Brain microvascular endothelial cell (primary cell): ENCODE results near the gene KNSTRN.

Source experiments
- DNase-seq: peaks from one replicate; pipeline ENCODE4 v3.0.0-alpha.2; 2020
- H3K27ac ChIP-seq: fragments of 250-450 bp; sonication (Bioruptor Pico); 2 replicates; pipeline ENCODE4 v1.5.1; 2020; ENCODE audit warnings: mild to moderate bottlenecking, moderate library complexity
- H3K27me3 ChIP-seq: fragments of 250-450 bp; sonication (Bioruptor Pico); replicated peaks from 2 replicates; pipeline ENCODE4 v1.5.1; 2020; ENCODE audit warnings: mild to moderate bottlenecking
- H3K36me3 ChIP-seq: fragments of 250-450 bp; sonication (Bioruptor Pico); replicated peaks from 2 replicates; pipeline ENCODE4 v1.5.1; 2020; ENCODE audit warnings: mild to moderate bottlenecking
- H3K4me3 ChIP-seq: 2 replicates; pipeline ENCODE4 v1.5.1; 2011; ENCODE audit warnings: low read depth, mild to moderate bottlenecking, control low read depth, low read length, moderate library complexity
- in situ Hi-C: cut with HindIII; loops from 2 replicates; pipeline ENCODE4 v1.10.0; 2017; ENCODE audit warnings: low sequenced_read_pairs, low pct_ligation_motif_present
- TF ChIP-seq, protein P1 (sequence below): IDR thresholded peaks from 2 replicates; pipeline ENCODE4 v1.5.1; 2011; ENCODE audit warnings: low read depth, mild to moderate bottlenecking, moderate library complexity, low read length, control low read depth, inconsistent platforms; ENCODE audit errors: missing control alignments

Gene KNSTRN, protein sequence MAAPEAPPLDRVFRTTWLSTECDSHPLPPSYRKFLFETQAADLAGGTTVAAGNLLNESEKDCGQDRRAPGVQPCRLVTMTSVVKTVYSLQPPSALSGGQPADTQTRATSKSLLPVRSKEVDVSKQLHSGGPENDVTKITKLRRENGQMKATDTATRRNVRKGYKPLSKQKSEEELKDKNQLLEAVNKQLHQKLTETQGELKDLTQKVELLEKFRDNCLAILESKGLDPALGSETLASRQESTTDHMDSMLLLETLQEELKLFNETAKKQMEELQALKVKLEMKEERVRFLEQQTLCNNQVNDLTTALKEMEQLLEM

DNA sequence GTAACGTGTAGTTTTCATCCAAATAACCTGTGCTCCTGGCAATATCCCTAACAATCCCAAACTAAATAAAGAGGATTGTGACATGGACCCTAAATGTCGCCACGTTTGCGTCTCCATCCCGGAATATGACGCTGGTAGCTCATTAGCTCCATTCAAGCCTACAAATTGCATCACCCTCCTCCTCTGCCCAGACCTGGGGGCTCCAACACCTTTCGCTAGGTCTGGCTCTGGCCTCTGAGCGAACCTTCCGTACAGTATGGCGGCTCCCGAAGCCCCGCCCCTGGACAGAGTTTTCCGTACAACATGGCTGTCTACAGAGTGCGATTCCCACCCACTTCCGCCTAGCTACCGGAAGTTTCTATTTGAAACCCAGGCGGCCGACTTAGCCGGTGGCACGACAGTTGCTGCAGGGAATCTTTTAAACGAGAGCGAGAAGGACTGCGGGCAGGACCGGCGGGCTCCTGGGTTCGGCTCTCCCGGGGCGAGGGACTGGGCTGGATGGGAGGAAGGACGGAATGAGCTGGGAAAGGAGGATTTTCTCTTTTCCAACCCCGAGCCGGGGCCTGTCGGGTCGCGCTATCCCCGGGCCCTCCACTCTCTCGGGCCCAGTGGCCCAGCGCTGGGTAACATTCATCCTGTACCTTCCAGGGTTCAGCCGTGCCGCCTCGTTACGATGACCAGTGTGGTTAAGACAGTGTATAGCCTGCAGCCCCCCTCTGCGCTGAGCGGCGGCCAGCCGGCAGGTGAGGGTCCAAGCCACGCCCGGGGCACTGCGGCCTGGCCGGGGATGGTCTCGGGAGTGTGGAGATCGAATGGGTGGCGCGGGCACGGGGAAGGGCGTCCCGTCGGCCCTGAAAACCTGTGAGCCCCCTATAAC is at the start of gene KNSTRN:
TSS of gene KNSTRN (plus strand) at position 142 of the 877 bp plus-strand sequence. CDS start at position 257, 115 bp downstream.
- in situ Hi-C loops: no loop called here
- TF ChIP-seq, protein P1, sequence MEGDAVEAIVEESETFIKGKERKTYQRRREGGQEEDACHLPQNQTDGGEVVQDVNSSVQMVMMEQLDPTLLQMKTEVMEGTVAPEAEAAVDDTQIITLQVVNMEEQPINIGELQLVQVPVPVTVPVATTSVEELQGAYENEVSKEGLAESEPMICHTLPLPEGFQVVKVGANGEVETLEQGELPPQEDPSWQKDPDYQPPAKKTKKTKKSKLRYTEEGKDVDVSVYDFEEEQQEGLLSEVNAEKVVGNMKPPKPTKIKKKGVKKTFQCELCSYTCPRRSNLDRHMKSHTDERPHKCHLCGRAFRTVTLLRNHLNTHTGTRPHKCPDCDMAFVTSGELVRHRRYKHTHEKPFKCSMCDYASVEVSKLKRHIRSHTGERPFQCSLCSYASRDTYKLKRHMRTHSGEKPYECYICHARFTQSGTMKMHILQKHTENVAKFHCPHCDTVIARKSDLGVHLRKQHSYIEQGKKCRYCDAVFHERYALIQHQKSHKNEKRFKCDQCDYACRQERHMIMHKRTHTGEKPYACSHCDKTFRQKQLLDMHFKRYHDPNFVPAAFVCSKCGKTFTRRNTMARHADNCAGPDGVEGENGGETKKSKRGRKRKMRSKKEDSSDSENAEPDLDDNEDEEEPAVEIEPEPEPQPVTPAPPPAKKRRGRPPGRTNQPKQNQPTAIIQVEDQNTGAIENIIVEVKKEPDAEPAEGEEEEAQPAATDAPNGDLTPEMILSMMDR: no peak
- Histone ChIP-seq H3K4me3 (peak within 1 kb of the TSS; percentile 91), H3K36me3 (peaks cover 13% of the 10 kb centered on the region), H3K27me3 (no peaks in the 10 kb centered on the region), H3K27ac (peak within 1 kb of the TSS; percentile 39)
- peak; percentile 93 for DNase-seq

DNA sequence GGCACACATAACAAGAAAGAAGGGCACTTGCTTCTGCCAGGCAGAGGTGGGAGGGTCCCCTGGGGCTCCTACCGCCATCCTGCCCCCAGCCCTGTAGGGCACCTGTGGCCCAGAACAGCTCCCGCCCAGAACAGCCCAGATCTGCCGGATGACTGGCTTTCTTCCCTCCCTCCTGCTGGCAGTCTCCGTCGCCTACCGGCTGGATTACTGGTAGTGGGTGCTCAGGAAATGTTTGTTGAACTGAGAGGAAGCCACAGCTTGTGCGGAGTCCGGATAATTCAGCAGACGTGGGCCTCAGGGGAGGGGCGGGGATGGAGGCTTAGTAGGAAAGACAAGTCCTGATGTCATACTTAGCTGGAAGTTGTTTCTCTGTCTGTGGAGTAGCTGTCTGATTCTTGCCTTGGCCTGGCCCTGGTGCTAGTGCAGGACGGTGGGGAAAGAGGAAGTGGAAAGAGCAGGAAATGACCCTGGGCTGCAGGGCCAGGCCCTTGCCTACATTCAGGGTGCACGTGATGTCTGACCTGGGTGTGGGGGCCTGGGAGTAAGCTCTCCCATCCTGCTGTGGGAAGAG is 48.5 kb upstream of the KNSTRN start:
- Histone ChIP-seq H3K27ac (peak overlapping the region; percentile 71), H3K4me3 (no peak overlapping the region), H3K36me3 (peaks cover 26% of the 10 kb centered on the region), H3K27me3 (no peaks in the 10 kb centered on the region)
- peak; percentile 84 for DNase-seq
- in situ Hi-C loops: no loop called here
- TF ChIP-seq, protein P1: peak; percentile 10

DNA sequence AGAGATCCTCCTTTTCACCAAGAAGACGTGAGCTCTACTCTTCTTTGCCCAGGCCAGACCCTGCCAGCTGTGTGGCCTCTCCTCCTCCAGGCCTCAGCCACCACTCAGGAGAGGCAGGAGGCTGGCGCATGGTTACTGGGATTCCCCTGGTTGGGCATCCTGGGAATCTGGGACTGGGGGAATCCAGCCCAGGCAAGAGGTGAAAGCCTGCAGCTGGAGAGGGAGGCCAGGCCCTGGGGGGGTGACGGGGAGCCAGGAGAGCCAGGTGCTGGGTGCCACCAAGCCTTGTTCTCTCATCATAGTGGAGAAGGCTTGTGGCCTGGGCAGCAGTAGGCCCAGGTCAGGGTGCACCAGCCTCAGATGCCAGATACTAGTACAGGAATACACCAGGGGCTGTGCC is 48.0 kb upstream of the KNSTRN start:
- H3K27ac ChIP-seq: peak overlapping the region; percentile 71

DNA sequence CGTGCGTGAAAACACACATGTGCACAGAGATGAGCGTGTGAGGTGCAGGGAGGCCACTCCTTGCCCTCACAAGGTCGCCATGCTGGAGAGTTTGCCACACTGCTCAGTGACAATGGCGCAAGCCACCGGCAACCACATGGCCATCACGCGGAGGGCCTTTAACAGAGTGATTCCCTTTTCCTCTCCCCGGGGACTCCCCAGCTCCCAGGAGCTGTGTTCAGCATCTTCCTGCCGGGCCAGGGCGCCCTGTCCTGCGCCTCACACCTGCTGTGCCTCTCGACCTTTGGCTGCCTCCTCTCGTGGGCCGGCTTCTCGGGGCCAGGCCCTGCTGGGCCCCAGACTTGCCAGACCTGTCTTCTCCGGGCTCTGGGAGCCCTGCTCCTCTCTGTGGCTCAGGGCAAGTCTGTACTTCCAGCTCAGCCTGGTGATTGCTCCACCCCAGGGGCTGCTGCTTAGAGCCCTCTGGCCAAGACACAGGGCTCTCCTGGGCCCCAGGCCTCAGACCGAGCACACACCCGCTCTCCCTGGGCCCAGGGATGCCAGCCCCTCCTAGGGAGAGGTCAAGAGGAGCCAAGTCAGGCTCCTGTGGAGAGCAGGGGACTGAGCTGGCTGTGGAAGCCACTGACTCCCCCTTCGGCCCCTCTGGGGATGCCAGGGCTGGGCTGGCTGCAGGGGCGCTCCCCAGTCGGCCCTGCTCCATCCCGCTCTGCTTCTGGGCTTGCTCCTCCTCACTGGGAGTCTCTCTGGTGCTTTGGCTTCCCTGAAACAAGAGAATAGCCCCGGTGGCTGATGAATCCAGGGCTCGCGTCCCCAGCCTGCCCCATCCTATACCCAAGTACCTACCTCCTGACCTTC is 47.4 kb upstream of the KNSTRN start:
- in situ Hi-C loops: no loop called here
- peak overlapping the region; percentile 71 for H3K27ac ChIP-seq
- DNase-seq: no peak
- TF ChIP-seq, protein P1: no peak
- H3K4me3 ChIP-seq: no peak overlapping the region
- no peaks in the 10 kb centered on the region for H3K27me3 ChIP-seq
- H3K36me3 ChIP-seq: peaks cover 26% of the 10 kb centered on the region

More for the DNA sequence above, 48.0 kb upstream of the KNSTRN start:
- in situ Hi-C loops: no loop called here
- H3K36me3 ChIP-seq: peaks cover 26% of the 10 kb centered on the region
- H3K27me3 ChIP-seq: no peaks in the 10 kb centered on the region
- TF ChIP-seq, protein P1: no peak
- DNase-seq: no peak
- H3K4me3 ChIP-seq: no peak overlapping the region
